A549 (cell line): ENCODE data around the gene PIEZO2. TPM values are rescaled to one million over a fixed set of nuclear protein-coding genes. Genes with fewer than 3 reads are reported as not detected.

Source experiments
- ATAC-seq, 2 experiments: fragments of 200-7000 bp in 1 of 2; fragments of >200 bp in 1 of 2; cut with Nextera tagmentation in 1 of 2; cut with Tn5 transposase in 1 of 2; 3 replicates each; pipeline versions ENCODE4 v1.8.0 to v1.9.1; 2018 to 2020; ENCODE audit warnings: mild to moderate bottlenecking in 1 of 2, moderate library complexity in 1 of 2
- CTCF ChIA-PET: fragments of 300-600 bp; sonication (Branson Sonifier 250); formaldehyde crosslinking; extraction: SDS; loops from one replicate; lab custom pipeline; 2021; ENCODE audit warnings: antibody characterized with exemption, inconsistent platforms; lab: Yijun Ruan, JAX
- POLR2A ChIA-PET: fragments of 350-600 bp; formaldehyde crosslinking; extraction: SDS; loops from one replicate; lab custom pipeline; 2021; ENCODE audit warnings: antibody characterized with exemption, inconsistent platforms; lab: Yijun Ruan, JAX
- DNase-seq, 2 experiments: peaks; one replicate each; pipeline versions ENCODE4 v3.0.0 to v3.0.0-alpha.2; 2011 to 2016; ENCODE audit warnings: low read depth in 1 of 2, low spot score in 1 of 2
- FAIRE-seq: peaks from 2 replicates; lab custom pipeline; 2011; peaks lifted over from hg19 to GRCh38; lab: Jason Lieb, UNC
- H3K27ac ChIP-seq, 2 experiments: fragments of >200 bp; sonication (Bioruptor Twin); formaldehyde crosslinking; 3 replicates each; pipeline ENCODE4 v1.5.1; 2016 to 2017
- H3K4me1 ChIP-seq: fragments of >200 bp; sonication (Bioruptor Twin); formaldehyde crosslinking; 3 replicates; pipeline ENCODE4 v1.6.1; 2016
- H3K4me2 ChIP-seq: fragments of >200 bp; sonication (Bioruptor Twin); formaldehyde crosslinking; 3 replicates; pipeline ENCODE4 v1.6.1; 2016
- H3K4me3 ChIP-seq: fragments of >200 bp; sonication (Bioruptor Twin); formaldehyde crosslinking; 3 replicates; pipeline ENCODE4 v1.5.1; 2016
- H3K9me3 ChIP-seq: fragments of >200 bp; sonication (Bioruptor Twin); formaldehyde crosslinking; 3 replicates; pipeline ENCODE4 v1.6.1; 2016
- CBX2 ChIP-seq: fragments of 200-600 bp; sonication (generic); IDR thresholded peaks from 2 replicates; pipeline ENCODE4 v1.6.1; 2016; ENCODE audit warnings: low read depth, mild to moderate bottlenecking, borderline replicate concordance
- CBX8 ChIP-seq: fragments of 200-600 bp; sonication (generic); IDR thresholded peaks from 2 replicates; pipeline ENCODE4 v1.6.1; 2016
- CEBPB ChIP-seq, 2 experiments: fragments of >200 bp in 1 of 2; sonication (Bioruptor Twin) in 1 of 2; formaldehyde crosslinking in 1 of 2; IDR thresholded peaks; 2 replicates each; pipeline ENCODE4 v1.6.1; 2012 to 2016
- CHD2 ChIP-seq: fragments of 150-350 bp; IDR thresholded peaks from 2 replicates; pipeline ENCODE4 v1.6.1; 2014; ENCODE audit warnings: low read length; ENCODE audit not compliant: partially characterized antibody
- E2F6 ChIP-seq: IDR thresholded peaks from 2 replicates; pipeline ENCODE4 v1.6.1; 2012; ENCODE audit warnings: low read depth, borderline replicate concordance
- EHMT2 ChIP-seq: fragments of 200-600 bp; sonication (generic); IDR thresholded peaks from 2 replicates; pipeline ENCODE4 v1.6.1; 2016; ENCODE audit warnings: antibody characterized with exemption, low read depth, mild to moderate bottlenecking, moderate library complexity
- ELK1 ChIP-seq: fragments of 150-350 bp; IDR thresholded peaks from 2 replicates; pipeline ENCODE4 v1.6.1; 2014; ENCODE audit warnings: low read depth, mild to moderate bottlenecking, low read length
- FOSB ChIP-seq: fragments of 250-450 bp; sonication (Bioruptor Pico); IDR thresholded peaks from 2 replicates; pipeline ENCODE4 v1.5.0; 2020; ENCODE audit warnings: mild to moderate bottlenecking, moderate library complexity
- HDAC2 ChIP-seq: fragments of 200-600 bp; sonication (generic); IDR thresholded peaks from 2 replicates; pipeline ENCODE4 v1.6.1; 2016
- HOXA7 ChIP-seq: fragments of 250-450 bp; sonication (Bioruptor Pico); IDR thresholded peaks from 2 replicates; pipeline ENCODE4 v1.5.0; 2020; ENCODE audit warnings: mild to moderate bottlenecking, moderate library complexity
- JUN ChIP-seq, 2 experiments: fragments of >200 bp; sonication (Bioruptor Twin); formaldehyde crosslinking; IDR thresholded peaks; 2 replicates in 1 of 2; 3 replicates in 1 of 2; pipeline ENCODE4 v1.6.1; 2016 to 2017
- MAFK ChIP-seq: fragments of 450-650 bp; IDR thresholded peaks from 2 replicates; pipeline ENCODE4 v1.6.1; 2014; ENCODE audit not compliant: partially characterized antibody
- PHF8 ChIP-seq: fragments of 200-600 bp; sonication (generic); IDR thresholded peaks from 2 replicates; pipeline ENCODE4 v1.6.1; 2016; ENCODE audit warnings: low read depth, mild to moderate bottlenecking, antibody characterized with exemption, moderate library complexity, borderline replicate concordance
- RAD21 ChIP-seq, 2 experiments: fragments of >200 bp in 1 of 2; sonication (Bioruptor Twin) in 1 of 2; formaldehyde crosslinking in 1 of 2; IDR thresholded peaks in 1 of 2; conservative IDR thresholded peaks in 1 of 2; 2 replicates in 1 of 2; 3 replicates in 1 of 2; pipeline ENCODE4 v1.6.1; 2012 to 2018; ENCODE audit warnings: inconsistent platforms in 1 of 2
- RARB ChIP-seq: fragments of 250-450 bp; sonication (Bioruptor Pico); IDR thresholded peaks from 2 replicates; pipeline ENCODE4 v1.8.0; 2021; ENCODE audit warnings: mild to moderate bottlenecking, moderate library complexity
- SMC3 ChIP-seq: fragments of >200 bp; sonication (Bioruptor Twin); formaldehyde crosslinking; IDR thresholded peaks from 3 replicates; pipeline ENCODE4 v1.6.1; 2018; ENCODE audit warnings: inconsistent platforms
- SREBF2 ChIP-seq: fragments of 450-650 bp; IDR thresholded peaks from 2 replicates; pipeline ENCODE4 v1.6.1; 2014; ENCODE audit warnings: mild to moderate bottlenecking, moderate library complexity
- TP53 ChIP-seq: fragments of 250-450 bp; sonication (Bioruptor Pico); IDR thresholded peaks from 2 replicates; pipeline ENCODE4 v1.5.0; 2021; ENCODE audit warnings: mild to moderate bottlenecking, moderate library complexity
- ZNF302 ChIP-seq: fragments of 250-450 bp; sonication (Bioruptor Pico); IDR thresholded peaks from 2 replicates; pipeline ENCODE4 v1.9.0; 2021; ENCODE audit warnings: inconsistent platforms, mild to moderate bottlenecking, moderate library complexity
- ZSCAN20 ChIP-seq: fragments of 250-450 bp; sonication (Bioruptor Pico); IDR thresholded peaks from 2 replicates; pipeline ENCODE4 v1.8.0; 2022; ENCODE audit warnings: mild to moderate bottlenecking, moderate library complexity
- WGBS: methylation state at CpG from one replicate; pipeline ENCODE4 v1.1.6; 2017; ENCODE audit errors: missing lambda C conversion rate; 5-methylcytosine and 5-hydroxymethylcytosine counted together
- polyA plus RNA-seq, 4 experiments: library from polyadenylated mRNA; depleted of rRNA in 3 of 4; stranded (reverse); fragments of >200 nt; fragmentation: RNase III in 1 of 4; extraction: RNeasy Plus Mini Kit Qiagen cat#74134 plus additional on column Dnase treatment in 1 of 4; gene quantifications; 2 replicates in 3 of 4; 3 replicates in 1 of 4; pipeline ENCODE4 v1.2.3, GENCODE V29; 2011 to 2017
- TF ChIP-seq, protein P1 (sequence below): fragments of 250-450 bp; sonication (Bioruptor Pico); IDR thresholded peaks from 2 replicates; pipeline ENCODE4 v1.5.0; 2020; ENCODE audit warnings: low read depth, mild to moderate bottlenecking, moderate library complexity
- TF ChIP-seq, protein P2 (sequence below): fragments of >200 bp; sonication (Bioruptor Twin); formaldehyde crosslinking; IDR thresholded peaks from 3 replicates; pipeline ENCODE4 v1.5.1; 2016
- TF ChIP-seq, protein P3 (sequence below): fragments of >200 bp; sonication (Bioruptor Twin); formaldehyde crosslinking; IDR thresholded peaks from 2 replicates; pipeline ENCODE4 v1.6.1; 2016
- TF ChIP-seq, protein P4 (sequence below): IDR thresholded peaks from 2 replicates; pipeline ENCODE4 v1.6.1; 2012

Gene PIEZO2
- polyA plus RNA-seq, 2 of the 4 experiments (the other 2 are of a cell fraction): 0.80 to 1.6 TPM

DNA sequence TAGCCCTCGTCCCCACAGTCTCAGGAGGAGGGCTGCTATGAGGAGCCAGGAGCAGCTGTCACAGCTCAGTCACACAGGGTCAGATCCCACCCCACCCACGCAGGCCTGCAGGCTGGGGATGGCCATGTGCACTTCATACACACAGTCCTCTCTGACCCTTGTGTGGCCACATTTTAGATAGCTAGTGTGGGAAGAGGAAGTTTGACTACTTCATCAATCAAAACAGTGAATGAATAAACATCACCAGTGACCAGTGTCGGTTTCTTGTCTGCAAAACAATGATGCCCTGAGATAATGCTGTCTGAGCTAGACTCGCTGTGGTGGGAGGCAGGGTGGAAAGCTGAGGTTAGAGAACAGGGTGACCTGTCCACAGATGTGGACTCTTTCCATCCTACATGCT is 107.1 kb downstream of the PIEZO2 start:
- H3K4me1 ChIP-seq: peaks cover 13% of the 10 kb centered on the region; the same call in 1 of the 3 replicates
- H3K9me3 ChIP-seq: no peaks in the 10 kb centered on the region
- H3K4me3 ChIP-seq: no peak overlapping the region
- no peak overlapping the region for H3K27ac ChIP-seq
- DNase-seq (no peak), ATAC-seq (no peak), FAIRE-seq (no peak)
- POLR2A ChIA-PET: no interaction called here
- no peak overlapping the region for H3K4me2 ChIP-seq
- TF ChIP-seq CBX2 (no peak), PHF8 (no peak), ZSCAN20 (CRISPR knock-in tag) (no peak), ZNF302 (CRISPR knock-in tag) (no peak), SREBF2 (no peak), RARB (CRISPR knock-in tag) (no peak), JUN (IDR thresholded peaks at IDR 0.05) (no peak), ELK1 (no peak)
- TF ChIP-seq, protein P1, sequence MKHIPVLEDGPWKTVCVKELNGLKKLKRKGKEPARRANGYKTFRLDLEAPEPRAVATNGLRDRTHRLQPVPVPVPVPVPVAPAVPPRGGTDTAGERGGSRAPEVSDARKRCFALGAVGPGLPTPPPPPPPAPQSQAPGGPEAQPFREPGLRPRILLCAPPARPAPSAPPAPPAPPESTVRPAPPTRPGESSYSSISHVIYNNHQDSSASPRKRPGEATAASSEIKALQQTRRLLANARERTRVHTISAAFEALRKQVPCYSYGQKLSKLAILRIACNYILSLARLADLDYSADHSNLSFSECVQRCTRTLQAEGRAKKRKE (CRISPR knock-in tag): no peak
- CTCF ChIA-PET: interaction anchor here (1.0 to 2.9 kb wide), 3 partner anchors 14 to 1071 kb away, joined by 3 to 13 read pairs (median 6); no protein-coding TSS in a partner anchor
- WGBS: 17% methylated on average over 3 of the region's 4 CpGs

DNA sequence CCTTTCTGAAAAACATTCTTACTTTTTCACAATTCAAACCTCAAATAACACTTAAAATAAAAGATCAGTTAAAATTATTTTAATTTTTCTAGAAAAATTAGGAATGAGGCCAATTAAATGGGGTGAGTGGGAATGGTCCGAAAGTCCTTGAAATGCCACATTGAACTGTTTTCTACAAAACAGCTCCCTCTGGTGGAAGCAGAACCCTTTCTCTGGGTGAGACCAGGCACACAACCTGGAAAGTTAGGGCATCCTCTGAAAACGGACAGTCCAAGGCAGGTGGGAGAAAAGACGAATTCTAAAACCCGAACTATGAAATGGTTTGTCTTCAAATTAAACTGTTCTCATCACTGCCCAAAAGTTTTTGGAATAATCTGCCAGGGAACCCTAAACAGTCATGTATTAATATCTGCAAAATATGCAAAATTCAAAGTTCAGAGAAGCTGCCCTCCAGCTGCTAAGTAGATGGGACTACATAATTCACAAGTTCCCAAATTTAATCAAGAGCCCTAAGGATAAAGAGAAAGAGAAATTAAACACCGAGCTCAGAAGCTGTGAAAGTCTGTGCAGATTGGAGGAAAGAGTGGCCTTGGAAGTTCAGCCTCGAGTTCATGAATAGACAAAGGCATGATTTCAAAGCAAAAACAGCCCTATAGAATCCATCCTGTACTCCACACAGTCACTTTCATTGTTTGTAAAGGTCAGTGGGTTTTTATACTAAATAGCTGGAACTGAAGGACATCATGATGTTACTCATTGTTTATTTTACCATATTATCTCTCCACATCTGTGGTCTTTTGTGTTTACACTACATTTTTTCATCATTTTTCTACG is 108.3 kb downstream of the PIEZO2 start:
- H3K4me3 ChIP-seq: no peak overlapping the region
- peak; percentile 47 to 64 for TF ChIP-seq RAD21 (conservative IDR thresholded peaks at IDR 0.05 in 1 of 2, IDR thresholded peaks at IDR 0.05 in 1 of 2)
- no peak for TF ChIP-seq JUN (IDR thresholded peaks at IDR 0.05)
- TF ChIP-seq SMC3: peak; percentile 74
- TF ChIP-seq, protein P2, sequence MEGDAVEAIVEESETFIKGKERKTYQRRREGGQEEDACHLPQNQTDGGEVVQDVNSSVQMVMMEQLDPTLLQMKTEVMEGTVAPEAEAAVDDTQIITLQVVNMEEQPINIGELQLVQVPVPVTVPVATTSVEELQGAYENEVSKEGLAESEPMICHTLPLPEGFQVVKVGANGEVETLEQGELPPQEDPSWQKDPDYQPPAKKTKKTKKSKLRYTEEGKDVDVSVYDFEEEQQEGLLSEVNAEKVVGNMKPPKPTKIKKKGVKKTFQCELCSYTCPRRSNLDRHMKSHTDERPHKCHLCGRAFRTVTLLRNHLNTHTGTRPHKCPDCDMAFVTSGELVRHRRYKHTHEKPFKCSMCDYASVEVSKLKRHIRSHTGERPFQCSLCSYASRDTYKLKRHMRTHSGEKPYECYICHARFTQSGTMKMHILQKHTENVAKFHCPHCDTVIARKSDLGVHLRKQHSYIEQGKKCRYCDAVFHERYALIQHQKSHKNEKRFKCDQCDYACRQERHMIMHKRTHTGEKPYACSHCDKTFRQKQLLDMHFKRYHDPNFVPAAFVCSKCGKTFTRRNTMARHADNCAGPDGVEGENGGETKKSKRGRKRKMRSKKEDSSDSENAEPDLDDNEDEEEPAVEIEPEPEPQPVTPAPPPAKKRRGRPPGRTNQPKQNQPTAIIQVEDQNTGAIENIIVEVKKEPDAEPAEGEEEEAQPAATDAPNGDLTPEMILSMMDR: peak; percentile 62
- no peak for FAIRE-seq
- peaks cover 6% of the 10 kb centered on the region; the same call in 1 of the 3 replicates for H3K4me1 ChIP-seq
- no peaks in the 10 kb centered on the region for H3K9me3 ChIP-seq
- ChIA-PET POLR2A (no interaction called here), CTCF (interaction anchor here (0.6 to 2.9 kb wide), 18 partner anchors 9 to 494 kb away, joined by 3 to 13 read pairs (median 3); no protein-coding TSS in a partner anchor)
- ATAC-seq: peak in 1 of 2 experiments; percentile 68; a peak in 3 of 6 replicates
- WGBS: 7% methylated on average over 7 of the region's 7 CpGs
- DNase-seq: peak; percentile 13 to 26
- peak overlapping the region; percentile 52 for H3K4me2 ChIP-seq
- H3K27ac ChIP-seq: no peak overlapping the region

DNA sequence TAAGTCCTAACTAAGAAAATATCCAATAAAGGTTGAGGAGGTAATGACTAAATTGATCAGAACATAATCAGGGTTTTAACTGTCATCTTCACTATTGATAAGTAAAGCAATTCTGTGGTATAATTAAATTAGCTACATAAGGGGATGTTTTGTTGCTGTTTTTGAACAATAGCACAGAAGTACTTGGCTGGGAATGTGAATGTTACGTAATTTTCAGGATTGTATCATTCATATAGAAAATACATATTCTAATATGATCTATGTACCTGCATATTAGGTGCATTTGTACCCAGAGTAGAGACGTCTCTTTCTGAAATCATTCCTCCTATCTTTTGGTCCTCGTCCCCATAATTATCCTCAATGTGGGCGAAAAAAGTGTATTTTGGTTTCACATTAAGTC is 109.0 kb downstream of the PIEZO2 start:
- FAIRE-seq: no peak
- POLR2A ChIA-PET: no interaction called here

More for the DNA sequence above, 109.0 kb downstream of the PIEZO2 start:
- no peak for ATAC-seq
- Histone ChIP-seq H3K4me2 (peak overlapping the region; percentile 52; the same call in 1 of the 3 replicates), H3K9me3 (no peaks in the 10 kb centered on the region), H3K4me1 (peaks cover 6% of the 10 kb centered on the region; the same call in 1 of the 3 replicates), H3K27ac (no peak overlapping the region), H3K4me3 (no peak overlapping the region)
- WGBS: 6% methylated on average over 4 of the region's 4 CpGs
- CTCF ChIA-PET: interaction anchor here (0.6 to 2.9 kb wide), 13 partner anchors 8 to 493 kb away, joined by 3 to 13 read pairs (median 3); no protein-coding TSS in a partner anchor
- TF ChIP-seq, protein P3, sequence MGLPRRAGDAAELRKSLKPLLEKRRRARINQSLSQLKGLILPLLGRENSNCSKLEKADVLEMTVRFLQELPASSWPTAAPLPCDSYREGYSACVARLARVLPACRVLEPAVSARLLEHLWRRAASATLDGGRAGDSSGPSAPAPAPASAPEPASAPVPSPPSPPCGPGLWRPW: no peak
- TF ChIP-seq, protein P4, sequence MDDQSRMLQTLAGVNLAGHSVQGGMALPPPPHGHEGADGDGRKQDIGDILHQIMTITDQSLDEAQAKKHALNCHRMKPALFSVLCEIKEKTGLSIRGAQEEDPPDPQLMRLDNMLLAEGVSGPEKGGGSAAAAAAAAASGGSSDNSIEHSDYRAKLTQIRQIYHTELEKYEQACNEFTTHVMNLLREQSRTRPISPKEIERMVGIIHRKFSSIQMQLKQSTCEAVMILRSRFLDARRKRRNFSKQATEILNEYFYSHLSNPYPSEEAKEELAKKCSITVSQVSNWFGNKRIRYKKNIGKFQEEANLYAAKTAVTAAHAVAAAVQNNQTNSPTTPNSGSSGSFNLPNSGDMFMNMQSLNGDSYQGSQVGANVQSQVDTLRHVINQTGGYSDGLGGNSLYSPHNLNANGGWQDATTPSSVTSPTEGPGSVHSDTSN: no peak
- TF ChIP-seq HOXA7 (CRISPR knock-in tag) (no peak), MAFK (no peak), RARB (CRISPR knock-in tag) (no peak), CBX2 (no peak), EHMT2 (no peak), HDAC2 (no peak), E2F6 (no peak), TP53 (CRISPR knock-in tag) (no peak), SREBF2 (no peak), CHD2 (no peak), CBX8 (no peak), CEBPB (IDR thresholded peaks at IDR 0.05) (no peak), FOSB (no peak)
- TF ChIP-seq, protein P1 (CRISPR knock-in tag): no peak
- no peak for DNase-seq
